NCI-H1105 treated with DMSO at 0.1 percent for 48 hours (cell line): ENCODE results near the gene DDR1.

ENCODE experiments used
- DNase-seq: peaks from one replicate; lab custom pipeline; 2025; lab: John Stamatoyannopoulos, UW

DDR1 gene

DNA sequence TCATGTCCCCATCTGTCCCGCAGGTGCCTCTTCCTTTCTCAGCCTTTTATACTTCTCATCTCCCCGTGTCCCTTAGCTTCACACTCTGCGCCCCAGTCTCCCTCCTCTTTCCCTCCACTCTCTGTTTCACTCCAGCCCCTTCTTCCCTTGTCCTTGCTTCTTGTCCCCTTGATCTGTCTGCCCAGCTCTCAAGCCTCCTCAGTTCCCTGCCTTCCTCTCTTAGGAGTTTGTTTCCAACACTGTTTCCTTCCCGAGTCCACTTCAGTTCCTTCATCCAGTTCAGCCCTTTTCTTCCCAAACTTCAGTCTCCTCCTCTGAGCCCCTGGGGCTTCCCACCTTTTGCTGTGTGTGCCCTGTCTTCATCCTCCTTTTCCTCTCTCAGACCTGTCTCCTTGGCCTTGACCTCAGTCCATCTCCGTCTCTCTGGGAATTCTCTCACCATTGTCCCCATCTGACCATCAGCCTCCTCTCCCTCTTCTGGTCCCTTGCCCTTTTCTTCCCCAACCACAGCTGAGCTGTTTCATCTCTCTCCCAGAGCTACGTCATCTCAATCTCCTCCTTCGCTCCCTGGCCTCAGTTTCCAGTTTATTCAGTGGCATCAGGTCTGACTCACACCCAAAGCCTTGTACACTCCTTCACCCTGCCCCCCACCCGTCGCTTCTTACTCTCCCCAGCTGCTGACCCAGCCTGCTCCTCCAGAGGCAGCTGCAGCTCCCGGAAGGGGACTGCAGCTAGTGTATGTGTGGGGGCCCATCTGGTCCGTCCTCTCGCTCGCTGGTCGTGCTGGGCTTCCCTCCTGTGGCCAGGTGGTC is 2.7 kb upstream of the DDR1 start:
- no peak for DNase-seq

GRCh38 chr6:30882204-30882758 is 2.0 kb upstream of the DDR1 start:
- DNase-seq: no peak

DNA sequence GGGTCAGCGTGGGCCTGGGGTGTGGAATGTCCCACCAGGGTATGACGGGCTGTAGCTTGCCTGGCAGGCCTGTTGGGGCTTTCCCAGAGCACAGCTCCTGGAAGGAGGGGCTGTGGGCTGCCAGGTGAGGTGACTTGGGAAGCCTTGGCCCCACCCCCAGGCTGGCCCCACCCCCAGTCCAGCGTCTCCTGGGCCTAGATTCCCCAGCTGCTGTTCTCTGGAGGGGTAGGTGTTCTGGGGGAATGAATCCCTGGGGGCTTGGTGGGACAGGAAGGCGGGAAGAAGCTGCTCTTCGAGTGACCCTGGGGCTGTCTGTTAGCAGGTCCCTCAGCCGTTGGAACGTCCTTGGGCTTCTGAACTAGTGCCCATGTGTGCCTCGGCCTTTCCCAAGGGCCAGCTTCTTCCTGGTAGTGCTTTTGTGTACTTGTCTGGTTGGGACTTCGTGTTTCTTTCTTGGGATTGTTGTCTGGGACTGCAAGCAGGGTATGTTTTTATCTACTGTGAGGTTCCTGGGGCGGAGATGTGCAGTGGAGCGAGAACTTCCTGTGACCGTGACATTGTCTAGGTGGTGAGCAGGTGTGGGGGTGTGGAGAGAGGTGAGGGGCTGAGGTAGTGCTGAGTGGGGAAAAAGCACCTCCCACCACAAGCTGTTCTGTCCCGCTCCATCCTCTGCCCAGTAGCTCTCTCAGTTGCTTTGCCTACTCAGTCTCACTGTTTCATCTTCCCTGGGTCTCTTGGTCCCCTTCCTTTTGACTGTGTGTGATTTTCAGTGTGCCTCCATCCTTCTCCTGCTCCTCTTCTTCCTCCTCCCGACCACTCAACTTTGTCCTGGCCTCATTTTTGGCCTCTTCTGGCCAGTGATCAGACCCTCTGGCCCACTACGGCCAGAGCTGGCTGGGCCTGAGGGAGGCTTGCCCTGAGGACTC is 1.3 kb upstream of the DDR1 start:
- peak; percentile 12 for DNase-seq

DNA sequence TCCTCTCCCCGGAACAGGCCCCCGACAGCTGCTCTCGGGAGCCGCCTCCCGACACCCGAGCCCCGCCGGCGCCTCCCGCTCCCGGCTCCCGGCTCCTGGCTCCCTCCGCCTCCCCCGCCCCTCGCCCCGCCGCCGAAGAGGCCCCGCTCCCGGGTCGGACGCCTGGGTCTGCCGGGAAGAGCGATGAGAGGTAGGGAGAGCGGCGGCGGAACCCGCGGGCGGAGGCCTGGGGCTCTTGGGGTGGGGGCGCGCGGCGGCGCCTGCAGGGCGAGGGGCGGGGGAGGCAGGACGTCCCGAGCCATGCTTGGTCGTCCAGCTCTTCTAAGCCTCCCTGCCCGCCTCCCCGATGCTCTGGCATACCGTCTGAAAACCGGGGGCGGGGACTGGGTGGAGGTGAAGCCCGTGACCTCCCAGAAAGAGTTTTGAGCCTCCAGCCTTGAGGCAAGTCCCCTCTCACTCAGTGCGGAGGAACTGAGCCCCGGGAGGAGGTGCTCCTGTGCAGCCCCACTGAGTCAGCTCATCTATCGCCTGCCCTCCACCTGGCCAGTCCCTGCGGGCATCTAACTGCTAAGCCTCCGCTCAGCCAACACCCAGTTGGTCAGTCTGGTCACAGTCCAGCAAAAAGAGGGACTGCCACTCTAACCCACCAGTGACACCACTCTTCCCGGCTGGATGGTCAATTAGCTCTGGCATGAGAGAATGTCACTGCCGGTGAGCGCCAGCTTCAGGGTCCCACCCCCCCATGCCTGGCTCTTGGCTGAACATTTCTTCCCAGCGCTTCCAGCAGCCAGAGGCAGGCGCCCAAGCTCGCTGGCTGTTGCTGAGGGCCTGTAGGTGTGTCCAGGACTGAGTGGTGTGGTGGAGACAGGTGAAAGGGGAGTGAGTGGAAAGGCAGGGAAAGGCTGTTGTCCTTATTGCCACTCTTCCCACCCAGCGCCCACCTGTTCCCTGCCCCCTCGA is 482 bp downstream of the DDR1 start:
- DNase-seq: peak; percentile 49

- peak; percentile 41 for DNase-seq
Observed at GRCh38 chr6:30885481-30885998, 1.2 kb downstream of the DDR1 start.

GRCh38 chr6:30885999-30886896 is 1.9 kb downstream of the DDR1 start:
- DNase-seq: peak; percentile 85

DNA sequence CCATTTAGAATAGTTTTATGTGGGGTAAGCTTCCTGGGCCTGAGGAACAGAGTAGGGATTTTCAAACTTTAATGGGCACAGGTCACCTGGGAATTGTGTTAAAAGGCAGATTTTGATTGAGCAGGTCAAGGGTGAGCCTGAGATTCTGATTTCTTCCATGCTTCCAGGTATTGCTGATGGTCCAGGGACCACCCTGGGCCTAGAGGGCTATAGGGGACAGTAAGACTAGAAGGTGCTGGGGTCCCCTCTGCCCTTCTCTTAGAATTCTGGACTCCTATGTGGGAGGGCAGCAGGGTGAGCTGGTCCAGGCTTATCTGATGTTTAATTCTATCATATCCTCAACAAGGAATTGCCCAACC is 2.6 kb downstream of the DDR1 start:
- DNase-seq: no peak

- no peak for DNase-seq
Observed at GRCh38 chr6:30887901-30888815, 3.8 kb downstream of the DDR1 start.

GRCh38 chr6:30888816-30889495 is 4.6 kb downstream of the DDR1 start:
- DNase-seq: no peak

- DNase-seq: no peak
Observed at GRCh38 chr6:30889496-30889885, 5.2 kb downstream of the DDR1 start.

GRCh38 chr6:30889921-30890645 is 5.8 kb downstream of the DDR1 start:
- peak; percentile 86 for DNase-seq

DNA sequence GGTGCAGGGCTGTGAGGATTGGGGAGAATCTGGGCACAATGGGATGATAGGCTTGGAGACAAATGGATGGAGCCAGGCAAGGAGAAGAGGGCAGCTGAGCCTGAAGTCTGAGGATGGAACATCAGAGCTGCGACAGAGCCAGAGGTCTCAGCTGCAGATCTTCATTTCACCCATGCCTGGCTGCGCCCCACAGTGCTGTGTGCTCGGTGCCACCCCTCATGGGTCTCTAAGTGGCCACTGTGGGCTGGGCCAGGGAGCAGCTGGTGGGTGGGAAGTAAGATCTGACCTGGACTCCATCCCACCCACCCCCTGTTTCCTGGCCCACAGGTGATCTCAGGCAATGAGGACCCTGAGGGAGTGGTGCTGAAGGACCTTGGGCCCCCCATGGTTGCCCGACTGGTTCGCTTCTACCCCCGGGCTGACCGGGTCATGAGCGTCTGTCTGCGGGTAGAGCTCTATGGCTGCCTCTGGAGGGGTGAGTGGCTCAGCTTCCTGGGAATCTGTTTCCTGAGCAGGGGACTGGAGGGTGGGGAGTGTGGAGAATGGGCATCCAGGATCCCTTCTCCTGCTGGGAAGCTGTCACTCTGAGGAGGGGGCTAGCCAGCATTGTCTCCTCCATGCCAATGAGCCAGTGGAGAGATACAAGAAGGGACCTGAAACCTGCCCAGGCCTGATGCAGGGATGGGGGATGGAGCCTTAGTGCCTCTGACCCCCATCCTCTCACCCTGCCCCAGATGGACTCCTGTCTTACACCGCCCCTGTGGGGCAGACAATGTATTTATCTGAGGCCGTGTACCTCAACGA is 6.5 kb downstream of the DDR1 start:
- no peak for DNase-seq

DNA sequence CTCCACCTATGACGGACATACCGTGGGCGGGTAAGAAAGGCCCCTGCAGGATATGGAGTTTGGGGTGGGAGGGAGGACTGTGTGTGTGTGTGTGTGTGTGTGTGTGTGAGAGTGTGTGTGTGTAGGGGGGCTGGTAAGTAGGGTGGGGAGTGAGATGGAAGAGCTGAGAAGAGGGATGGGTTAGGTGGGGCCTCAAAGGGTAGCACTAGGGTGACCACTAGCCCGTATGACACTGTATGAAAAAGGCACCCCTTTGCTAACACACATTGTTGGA is 7.1 kb downstream of the DDR1 start:
- no peak for DNase-seq

GRCh38 chr6:30891816-30892538 is 7.7 kb downstream of the DDR1 start:
- DNase-seq: no peak

DNA sequence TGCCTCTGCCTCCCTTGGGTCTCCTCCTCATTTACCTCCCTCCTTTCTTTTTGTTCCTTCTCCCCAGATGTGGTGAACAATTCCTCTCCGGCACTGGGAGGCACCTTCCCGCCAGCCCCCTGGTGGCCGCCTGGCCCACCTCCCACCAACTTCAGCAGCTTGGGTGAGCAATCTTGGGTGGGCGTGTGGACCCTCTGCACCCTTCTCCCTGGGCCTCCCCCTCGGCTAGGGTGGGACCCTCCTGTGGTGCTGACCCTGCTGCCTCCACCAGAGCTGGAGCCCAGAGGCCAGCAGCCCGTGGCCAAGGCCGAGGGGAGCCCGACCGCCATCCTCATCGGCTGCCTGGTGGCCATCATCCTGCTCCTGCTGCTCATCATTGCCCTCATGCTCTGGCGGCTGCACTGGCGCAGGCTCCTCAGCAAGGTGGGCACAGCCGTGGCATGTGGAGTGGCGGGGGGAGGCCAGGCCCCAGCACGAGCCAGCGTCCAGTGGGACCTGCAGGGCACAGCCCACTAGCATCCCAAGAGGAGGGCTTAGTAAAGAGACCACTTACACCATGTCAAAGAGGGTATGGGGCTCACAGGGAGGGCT is 8.8 kb downstream of the DDR1 start:
- DNase-seq: no peak

- DNase-seq: no peak
Observed at GRCh38 chr6:30893666-30894065, 9.3 kb downstream of the DDR1 start.
